WTC11 (cell line): ENCODE measurements around the gene SYTL4. TPM values are rescaled to one million over a fixed set of nuclear protein-coding genes. Genes with fewer than 3 reads are reported as not detected.

ENCODE experiments used
- ATAC-seq: fragments of 200-7000 bp; cut with Tn5 transposase; 2 replicates; pipeline ENCODE4 v1.10.0; 2021; ENCODE audit warnings: mild to moderate bottlenecking, moderate library complexity
- CTCF ChIA-PET: fragments of 300-600 bp; sonication (Branson Sonifier 250); formaldehyde crosslinking; loops from one replicate; lab custom pipeline; 2021; ENCODE audit warnings: antibody characterized with exemption; lab: Charles Lee
- POLR2A ChIA-PET: fragments of 350-600 bp; sonication (Branson Sonifier 250); formaldehyde crosslinking; loops from one replicate; lab custom pipeline; 2021; ENCODE audit warnings: antibody characterized with exemption; lab: Charles Lee
- DNase-seq: peaks from one replicate; pipeline ENCODE4 v3.0.0; 2021; ENCODE audit warnings: low spot score
- H3K27ac Mint-ChIP-seq: 2 replicates; pipeline ENCODE4 v1.8.0; 2021; ENCODE audit warnings: mixed read lengths
- H3K27me3 Mint-ChIP-seq: 2 replicates; pipeline ENCODE4 v1.8.0; 2021; ENCODE audit warnings: low read depth, mild to moderate bottlenecking, moderate library complexity, mixed read lengths
- H3K36me3 Mint-ChIP-seq: 2 replicates; pipeline ENCODE4 v1.8.0; 2021; ENCODE audit warnings: mixed read lengths
- H3K4me1 Mint-ChIP-seq: 2 replicates; pipeline ENCODE4 v1.8.0; 2022; ENCODE audit warnings: mixed read lengths
- H3K4me3 Mint-ChIP-seq: 2 replicates; pipeline ENCODE4 v1.8.0; 2021; ENCODE audit warnings: mild to moderate bottlenecking, moderate library complexity, mixed read lengths
- H3K9me3 Mint-ChIP-seq: 2 replicates; pipeline ENCODE4 v1.8.0; 2021; ENCODE audit warnings: mixed read lengths
- CREM ChIP-seq: sonication (generic); formaldehyde crosslinking; IDR thresholded peaks from 2 replicates; pipeline ENCODE4 v1.8.1; 2022; ENCODE audit warnings: mild to moderate bottlenecking, missing genetic modification reagents, moderate library complexity
- CTCF ChIP-seq: fragments of 200-600 bp; IDR thresholded peaks from 2 replicates; pipeline ENCODE4 v1.8.0; 2022; ENCODE audit warnings: antibody characterized with exemption
- E2F1 ChIP-seq: sonication (generic); formaldehyde crosslinking; IDR thresholded peaks from 2 replicates; pipeline ENCODE4 v1.8.0; 2022; ENCODE audit warnings: mild to moderate bottlenecking, missing genetic modification reagents
- FOXJ3 ChIP-seq: sonication (generic); formaldehyde crosslinking; IDR thresholded peaks from 2 replicates; pipeline ENCODE4 v1.9.0; 2021; ENCODE audit warnings: missing genetic modification reagents, mild to moderate bottlenecking, borderline replicate concordance
- FOXK1 ChIP-seq: sonication (generic); formaldehyde crosslinking; IDR thresholded peaks from 2 replicates; pipeline ENCODE4 v1.8.0; 2022; ENCODE audit warnings: mild to moderate bottlenecking, moderate library complexity, missing genetic modification reagents
- HMGXB4 ChIP-seq: sonication (generic); formaldehyde crosslinking; IDR thresholded peaks from 2 replicates; pipeline ENCODE4 v1.8.1; 2023; ENCODE audit warnings: mild to moderate bottlenecking, moderate library complexity, missing genetic modification reagents
- JUN ChIP-seq: sonication (generic); formaldehyde crosslinking; IDR thresholded peaks from 2 replicates; pipeline ENCODE4 v1.8.0; 2023; ENCODE audit warnings: mild to moderate bottlenecking, missing genetic modification reagents
- RORB ChIP-seq: fragments of 250-450 bp; sonication (Bioruptor Pico); IDR thresholded peaks from 2 replicates; pipeline ENCODE4 v1.9.0; 2021; ENCODE audit warnings: mild to moderate bottlenecking
- SMAD3 ChIP-seq: sonication (generic); formaldehyde crosslinking; IDR thresholded peaks from 2 replicates; pipeline ENCODE4 v1.8.0; 2022; ENCODE audit warnings: missing genetic modification reagents, mild to moderate bottlenecking, borderline replicate concordance
- TP53 ChIP-seq: sonication (generic); formaldehyde crosslinking; IDR thresholded peaks from 2 replicates; pipeline ENCODE4 v1.8.1; 2023; ENCODE audit warnings: mild to moderate bottlenecking, missing genetic modification reagents
- USF1 ChIP-seq: sonication (generic); formaldehyde crosslinking; IDR thresholded peaks from 2 replicates; pipeline ENCODE4 v1.8.0; 2022; ENCODE audit warnings: mild to moderate bottlenecking, missing genetic modification reagents
- ZBTB43 ChIP-seq: sonication (generic); formaldehyde crosslinking; IDR thresholded peaks from 2 replicates; pipeline ENCODE4 v1.8.1; 2023; ENCODE audit warnings: mild to moderate bottlenecking, missing genetic modification reagents
- ZNF423 ChIP-seq: fragments of 250-450 bp; sonication (Bioruptor Pico); IDR thresholded peaks from 2 replicates; pipeline ENCODE4 v2.1.2; 2022; ENCODE audit warnings: mild to moderate bottlenecking, moderate library complexity
- ZNF532 ChIP-seq: fragments of 250-450 bp; sonication (Bioruptor Pico); IDR thresholded peaks from 2 replicates; pipeline ENCODE4 v1.9.0; 2021; ENCODE audit warnings: mild to moderate bottlenecking, borderline replicate concordance
- ZNF671 ChIP-seq: fragments of 250-450 bp; sonication (Bioruptor Pico); IDR thresholded peaks from 2 replicates; pipeline ENCODE4 v1.8.0; 2021; ENCODE audit warnings: mild to moderate bottlenecking
- total RNA-seq: library from RNA; stranded (reverse); gene quantifications from 3 replicates; pipeline ENCODE4 v1.2.3, GENCODE V29; 2021

SYTL4 gene
- total RNA-seq, 1 experiment from 2014 or later, result 0.31 TPM

GRCh38 chrX:100652266-100652665, 79.7 kb downstream of the SYTL4 start (continued):
- no peak for TF ChIP-seq E2F1 (CRISPR knock-in tag)

GRCh38 chrX:100650841-100651240, 81.1 kb downstream of the SYTL4 start:
- TF ChIP-seq CREM (CRISPR knock-in tag) (no peak), SMAD3 (CRISPR knock-in tag) (no peak), CTCF (no peak), TP53 (no peak), FOXJ3 (CRISPR knock-in tag) (no peak), FOXK1 (CRISPR knock-in tag) (no peak), USF1 (no peak), JUN (CRISPR knock-in tag) (no peak), RORB (CRISPR knock-in tag) (no peak), ZNF423 (CRISPR knock-in tag) (no peak), ZNF671 (CRISPR knock-in tag) (no peak), ZBTB43 (CRISPR knock-in tag) (no peak), HMGXB4 (CRISPR knock-in tag) (no peak), ZNF532 (CRISPR knock-in tag) (no peak)
- ATAC-seq, result no peak
- no peak overlapping the region for H3K4me3 Mint-ChIP-seq
- DNase-seq, result no peak
- no peaks in the 10 kb centered on the region; the same call in 1 of the 2 replicates for H3K27me3 Mint-ChIP-seq
- H3K4me1 Mint-ChIP-seq, result peaks cover 40% of the 10 kb centered on the region
- no peaks in the 10 kb centered on the region for H3K36me3 Mint-ChIP-seq
- CTCF ChIA-PET, result interaction anchor here (3.2 kb wide), 1 partner anchor 20 kb away, joined by 12 read pairs; no protein-coding TSS in a partner anchor
- POLR2A ChIA-PET, result no interaction called here
- H3K27ac Mint-ChIP-seq, result no peak overlapping the region
- no peaks in the 10 kb centered on the region for H3K9me3 Mint-ChIP-seq
